ENCODE data around the gene WNT10A. TPM values are rescaled to one million over a fixed set of nuclear protein-coding genes. Genes with fewer than 3 reads are reported as not detected.

WNT10A gene
- total RNA-seq, 1 donor from 2014 or later, result 2.5 TPM

DNA sequence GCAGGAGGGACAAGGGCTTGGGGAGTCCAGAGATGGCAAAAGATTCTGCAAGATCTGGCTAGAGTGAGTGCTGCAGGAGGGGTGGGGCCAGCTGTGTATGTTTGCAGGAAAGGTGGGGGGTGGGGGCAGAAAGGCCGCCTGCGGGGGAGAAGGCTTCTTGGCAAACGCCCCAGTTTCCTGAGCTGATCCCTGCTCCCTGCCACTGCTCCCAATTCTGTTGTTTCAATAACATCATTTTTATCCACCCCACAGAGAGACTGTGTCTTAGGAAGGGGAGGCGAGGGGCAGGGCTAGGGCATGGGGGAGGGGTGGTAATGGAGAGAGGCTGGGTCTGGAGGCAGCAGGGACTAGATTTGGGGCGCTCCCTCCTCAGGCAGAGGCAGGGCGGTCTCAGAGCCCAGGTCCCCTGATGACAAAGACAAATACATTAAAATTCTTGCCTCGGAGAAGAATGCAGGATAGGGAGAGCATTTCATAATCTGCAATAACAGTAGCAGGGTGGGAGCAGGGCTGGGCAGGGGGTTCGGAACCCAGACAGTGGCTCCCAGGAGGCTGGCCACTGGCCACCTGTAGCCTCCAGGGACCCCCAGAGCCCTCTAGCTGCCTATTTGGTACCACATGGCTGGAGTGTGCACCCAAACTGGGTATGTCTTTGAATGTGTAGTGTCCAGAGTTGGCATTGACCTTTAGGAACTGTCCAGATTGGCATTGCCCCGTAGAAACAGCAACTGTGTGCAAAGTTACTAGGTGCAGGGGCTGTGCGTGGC lies 23.1 kb upstream of the WNT10A start:
- TF ChIP-seq, protein P1, sequence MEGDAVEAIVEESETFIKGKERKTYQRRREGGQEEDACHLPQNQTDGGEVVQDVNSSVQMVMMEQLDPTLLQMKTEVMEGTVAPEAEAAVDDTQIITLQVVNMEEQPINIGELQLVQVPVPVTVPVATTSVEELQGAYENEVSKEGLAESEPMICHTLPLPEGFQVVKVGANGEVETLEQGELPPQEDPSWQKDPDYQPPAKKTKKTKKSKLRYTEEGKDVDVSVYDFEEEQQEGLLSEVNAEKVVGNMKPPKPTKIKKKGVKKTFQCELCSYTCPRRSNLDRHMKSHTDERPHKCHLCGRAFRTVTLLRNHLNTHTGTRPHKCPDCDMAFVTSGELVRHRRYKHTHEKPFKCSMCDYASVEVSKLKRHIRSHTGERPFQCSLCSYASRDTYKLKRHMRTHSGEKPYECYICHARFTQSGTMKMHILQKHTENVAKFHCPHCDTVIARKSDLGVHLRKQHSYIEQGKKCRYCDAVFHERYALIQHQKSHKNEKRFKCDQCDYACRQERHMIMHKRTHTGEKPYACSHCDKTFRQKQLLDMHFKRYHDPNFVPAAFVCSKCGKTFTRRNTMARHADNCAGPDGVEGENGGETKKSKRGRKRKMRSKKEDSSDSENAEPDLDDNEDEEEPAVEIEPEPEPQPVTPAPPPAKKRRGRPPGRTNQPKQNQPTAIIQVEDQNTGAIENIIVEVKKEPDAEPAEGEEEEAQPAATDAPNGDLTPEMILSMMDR (IDR thresholded peaks at IDR 0.05), result no peak
- no peak for TF ChIP-seq POLR2A (IDR thresholded peaks at IDR 0.05)
- no peak for TF ChIP-seq POLR2AphosphoS5 (IDR thresholded peaks at IDR 0.05; ENCODE audit: insufficient read depth in 1 of 2, low read depth in 1 of 2)
- no peak for DNase-seq (ENCODE audit: extremely low spot score in 2 of 2)
- Histone ChIP-seq H3K36me3 (no peaks in the 10 kb centered on the region), H3K27ac (no peak overlapping the region), H3K4me1 (peaks cover 25% of the 10 kb centered on the region), H3K4me3 (no peak overlapping the region), H3K27me3 (no peaks in the 10 kb centered on the region), H3K9me3 (no peaks in the 10 kb centered on the region)
- intact Hi-C loops (cut with DNase I), result no loop called here

DNA sequence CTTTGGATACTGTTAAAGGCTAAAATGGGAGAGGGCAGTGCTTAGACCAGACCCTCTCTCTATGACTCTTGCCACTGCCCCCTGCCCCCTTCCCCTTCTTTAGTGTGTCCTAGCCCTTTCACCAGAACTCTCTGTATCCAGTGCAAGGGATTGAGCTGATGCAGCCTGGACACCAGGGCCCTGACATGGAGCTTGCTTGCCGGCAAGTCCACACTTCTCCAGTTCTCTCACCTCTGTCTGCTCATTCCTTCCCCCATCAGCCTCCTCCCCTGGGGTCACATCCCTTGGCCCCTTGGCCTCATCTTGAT lies 22.6 kb upstream of the WNT10A start:
- no peak overlapping the region for H3K27ac ChIP-seq
- no peaks in the 10 kb centered on the region for H3K9me3 ChIP-seq
- no peak overlapping the region for H3K4me3 ChIP-seq
- H3K27me3 ChIP-seq, result peaks cover 4% of the 10 kb centered on the region
- no peak for DNase-seq (ENCODE audit: extremely low spot score in 2 of 2)
- peaks cover 25% of the 10 kb centered on the region for H3K4me1 ChIP-seq
- intact Hi-C loops (cut with DNase I), result no loop called here
- TF ChIP-seq, protein P1 (IDR thresholded peaks at IDR 0.05), result no peak
- no peak for TF ChIP-seq POLR2AphosphoS5 (IDR thresholded peaks at IDR 0.05; ENCODE audit: insufficient read depth in 1 of 2, low read depth in 1 of 2)
- TF ChIP-seq POLR2A (IDR thresholded peaks at IDR 0.05), result no peak
- H3K36me3 ChIP-seq, result no peaks in the 10 kb centered on the region

DNA sequence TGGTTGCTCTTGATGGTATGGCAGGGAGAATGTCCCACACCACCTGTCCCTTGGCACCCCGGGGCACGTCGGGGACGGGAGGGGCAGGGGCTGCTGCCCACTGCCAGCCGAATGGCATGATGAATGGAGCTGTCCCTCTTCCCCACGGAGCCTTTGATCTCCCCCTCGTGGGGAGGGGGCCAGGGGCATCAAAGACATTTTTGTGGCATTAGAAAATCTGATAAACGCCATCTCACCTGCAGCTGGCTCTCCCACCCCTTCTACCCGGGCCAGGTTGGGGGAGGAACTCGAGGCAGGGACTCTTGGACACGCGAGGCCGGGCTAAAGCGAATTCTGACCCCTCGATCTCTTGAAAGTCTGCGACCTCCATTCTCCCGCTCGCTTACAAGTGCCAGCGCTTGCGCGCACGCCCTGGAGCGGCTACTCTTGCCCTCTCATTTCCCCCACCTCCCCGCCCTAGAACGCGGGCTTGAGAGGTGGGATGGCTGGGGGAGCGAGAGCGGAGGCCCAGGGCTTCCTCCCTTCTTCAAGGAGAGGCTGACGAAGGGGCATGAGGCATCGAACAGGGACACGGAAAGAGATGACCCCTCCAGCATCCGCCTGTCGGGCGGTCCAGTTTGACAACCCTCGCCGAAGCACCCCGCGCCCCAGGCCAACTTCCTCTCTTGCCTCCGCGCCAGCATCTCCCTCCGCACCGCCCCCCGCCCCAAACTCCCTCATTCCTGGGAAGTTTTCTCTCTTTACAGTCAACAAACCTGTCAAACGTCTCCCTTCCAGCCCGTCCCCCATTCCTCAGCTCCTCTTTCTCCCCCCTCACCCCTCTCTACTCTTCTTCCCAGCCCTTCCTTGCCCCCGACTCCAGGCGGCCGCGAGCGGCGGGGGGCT lies 21.7 kb upstream of the WNT10A start:
- intact Hi-C loops (cut with DNase I), result no loop called here
- TF ChIP-seq POLR2A (IDR thresholded peaks at IDR 0.05) (no peak), POLR2AphosphoS5 (IDR thresholded peaks at IDR 0.05; ENCODE audit: insufficient read depth in 1 of 2, low read depth in 1 of 2) (no peak)
- TF ChIP-seq, protein P1 (IDR thresholded peaks at IDR 0.05), result no peak
- Histone ChIP-seq H3K9me3 (no peaks in the 10 kb centered on the region), H3K27me3 (peaks cover 5% of the 10 kb centered on the region), H3K27ac (no peak overlapping the region), H3K4me3 (peak overlapping the region; percentile 39 to 57), H3K36me3 (no peaks in the 10 kb centered on the region), H3K4me1 (peaks cover 25% of the 10 kb centered on the region)
- no peak for DNase-seq (ENCODE audit: extremely low spot score in 2 of 2)

DNA sequence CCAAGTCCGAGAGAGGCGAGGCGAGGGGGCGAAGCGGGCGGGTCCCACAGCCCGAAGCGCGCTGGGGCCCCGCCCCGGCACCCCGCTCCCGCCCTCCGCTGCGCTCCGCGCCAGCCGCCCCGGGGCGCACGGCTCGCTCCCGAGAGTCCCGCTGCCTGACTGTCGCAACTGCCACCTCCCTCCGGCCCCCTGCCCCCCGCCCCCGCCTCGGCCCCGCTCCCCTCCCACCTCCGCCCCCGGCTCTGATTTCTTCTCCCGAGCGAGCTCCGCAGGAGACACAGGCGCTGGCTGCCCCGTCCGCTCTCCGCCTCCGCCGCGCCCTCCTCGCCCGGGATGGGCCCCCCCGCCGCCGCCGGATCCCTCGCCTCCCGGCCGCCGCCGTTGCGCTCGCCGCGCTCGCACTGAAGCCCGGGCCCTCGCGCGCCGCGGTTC lies 21.1 kb upstream of the WNT10A start, which contains the start of gene WNT6:
TSS of gene WNT6 (plus strand) at position 250 of the 432 bp plus-strand sequence. CDS start 233 bp downstream, outside the sequence.
- H3K27me3 ChIP-seq, result peaks cover 5% of the 10 kb centered on the region

More for the DNA sequence above, 21.1 kb upstream of the WNT10A start, which contains the start of gene WNT6:
- Histone ChIP-seq H3K36me3 (no peaks in the 10 kb centered on the region), H3K27ac (peak within 1 kb of the TSS; percentile 40), H3K4me3 (peak within 1 kb of the TSS; percentile 39 to 57), H3K4me1 (peaks cover 25% of the 10 kb centered on the region), H3K9me3 (no peaks in the 10 kb centered on the region)
- DNase-seq (ENCODE audit: extremely low spot score in 2 of 2), result no peak
- no peak for TF ChIP-seq POLR2A (IDR thresholded peaks at IDR 0.05)
- no peak for TF ChIP-seq POLR2AphosphoS5 (IDR thresholded peaks at IDR 0.05; ENCODE audit: insufficient read depth in 1 of 2, low read depth in 1 of 2)
- TF ChIP-seq, protein P1 (IDR thresholded peaks at IDR 0.05), result no peak
- intact Hi-C loops (cut with DNase I), result no loop called here

Measured in vagina (tissue), 2 donors.